CD4-positive, alpha-beta memory T cell (primary cell): ENCODE data around the gene FAM114A1. TPM values are rescaled to one million over a fixed set of nuclear protein-coding genes. Genes with fewer than 3 reads are reported as not detected.

Source experiments
- CTCF ChIA-PET: fragments of 350-600 bp; sonication (Branson Sonifier 250); formaldehyde crosslinking; loops from one replicate; lab custom pipeline; 2021; ENCODE audit warnings: inconsistent platforms; ENCODE audit not compliant: partially characterized antibody; lab: Charles Lee
- POLR2A ChIA-PET: fragments of 350-600 bp; sonication (Branson Sonifier 250); formaldehyde crosslinking; loops from one replicate; lab custom pipeline; 2021; ENCODE audit not compliant: partially characterized antibody; lab: Charles Lee
- DNase-seq, 5 donors: peaks; one replicate each; pipeline versions ENCODE4 v3.0.0 to v3.0.0-alpha.2; 2020 to 2022; ENCODE audit warnings: mixed read lengths in 1 of 5
- H3K27ac ChIP-seq: one replicate; pipeline ENCODE4 v1.7.0; 2013; ENCODE audit warnings: low read depth, low read length
- H3K27me3 ChIP-seq: 2 replicates; pipeline ENCODE4 v1.7.0; 2013; ENCODE audit warnings: mild to moderate bottlenecking, low read length, moderate library complexity; ENCODE audit not compliant: insufficient read depth
- H3K36me3 ChIP-seq: 2 replicates; pipeline ENCODE4 v1.7.0; 2013; ENCODE audit warnings: mild to moderate bottlenecking, low read length, moderate library complexity; ENCODE audit not compliant: insufficient read depth
- H3K4me1 ChIP-seq: 2 replicates; pipeline ENCODE4 v1.7.0; 2013; ENCODE audit warnings: mild to moderate bottlenecking, low read length, moderate library complexity; ENCODE audit not compliant: insufficient read depth
- H3K4me3 ChIP-seq, 2 donors: one replicate each; pipeline ENCODE4 v1.7.0; 2013; ENCODE audit warnings: low read length in 2 of 2, mild to moderate bottlenecking in 1 of 2
- H3K9me3 ChIP-seq, 2 donors: one replicate each; pipeline ENCODE4 v1.7.0; 2013; ENCODE audit warnings: low read length in 2 of 2, control low read depth in 1 of 2; ENCODE audit not compliant: control insufficient read depth in 1 of 2
- H3K27ac Mint-ChIP-seq, 7 donors: one replicate each; pipeline ENCODE4 v1.8.0; 2020 to 2021; ENCODE audit warnings: mixed read lengths in 7 of 7, mild to moderate bottlenecking in 6 of 7, inconsistent platforms in 3 of 7, moderate library complexity in 3 of 7
- H3K27me3 Mint-ChIP-seq, 2 donors: one replicate each; pipeline ENCODE4 v1.8.0; 2020 to 2021; ENCODE audit warnings: mixed read lengths in 2 of 2
- H3K36me3 Mint-ChIP-seq, 2 donors: one replicate each; pipeline ENCODE4 v1.8.0; 2020 to 2021; ENCODE audit warnings: mixed read lengths in 2 of 2, inconsistent platforms in 1 of 2, mild to moderate bottlenecking in 1 of 2
- H3K4me1 Mint-ChIP-seq, 4 donors: one replicate each; pipeline ENCODE4 v1.8.0; 2020 to 2021; ENCODE audit warnings: mixed read lengths in 4 of 4, mild to moderate bottlenecking in 1 of 4
- H3K4me3 Mint-ChIP-seq, 8 donors: one replicate each; pipeline ENCODE4 v1.8.0; 2020 to 2021; ENCODE audit warnings: mixed read lengths in 8 of 8, mild to moderate bottlenecking in 7 of 8, moderate library complexity in 6 of 8, inconsistent platforms in 3 of 8
- H3K9me3 Mint-ChIP-seq, 8 donors: one replicate each; pipeline ENCODE4 v1.8.0; 2020 to 2021; ENCODE audit warnings: mixed read lengths in 8 of 8, mild to moderate bottlenecking in 5 of 8, inconsistent platforms in 3 of 8, moderate library complexity in 1 of 8
- intact Hi-C: fragments of 100-400 bp; cut with micrococcal nuclease; formaldehyde crosslinking; loops from one replicate; pipeline ENCODE4 v1.15.1; 2023
- polyA plus RNA-seq, 2 donors: library from polyadenylated mRNA; unstranded; fragments of 300-500 nt; fragmentation: Illumina TruSeq; gene quantifications; one replicate each; pipeline ENCODE4 v1.2.3, GENCODE V29; 2021
- total RNA-seq, 2 experiments: library from RNA; stranded (reverse); gene quantifications; one replicate each; pipeline ENCODE4 v1.2.3, GENCODE V29; 2021

The FAM114A1 gene
- total and polyA plus RNA-seq, 4 experiments from 2014 or later = 0.09 to 0.64 (median 0.44) TPM; not detected in 1

GRCh38 chr4:38837334-38837733 is 30.3 kb upstream of the FAM114A1 start:
- Mint-ChIP-seq H3K36me3 (peaks cover 15 to 23% of the 10 kb centered on the region in 2 donors), H3K4me3 (peak overlapping the region in 5 of 8 donors; percentile 31 to 78 (median 70)), H3K4me1 (peaks cover 18 to 26% (median 24%) of the 10 kb centered on the region in 4 donors), H3K27ac (peak overlapping the region; percentile 5 to 82 (median 47)), H3K27me3 (no peaks in the 10 kb centered on the region), H3K9me3 (peaks cover 5 to 34% (median 20%) of the 10 kb centered on the region in 8 donors)
- POLR2A ChIA-PET = no interaction called here
- Histone ChIP-seq H3K4me1 (peaks cover 18% of the 10 kb centered on the region), H3K27ac (no peak overlapping the region), H3K27me3 (no peaks in the 10 kb centered on the region), H3K4me3 (no peak overlapping the region), H3K36me3 (no peaks in the 10 kb centered on the region), H3K9me3 (peaks cover 7 to 9% of the 10 kb centered on the region in 2 donors)
- intact Hi-C loops = no loop called here
- CTCF ChIA-PET = interaction anchor here (0.6 kb wide), 1 partner anchor 78 kb away, joined by 4 read pairs; no protein-coding TSS in a partner anchor
- no peak for DNase-seq

DNA sequence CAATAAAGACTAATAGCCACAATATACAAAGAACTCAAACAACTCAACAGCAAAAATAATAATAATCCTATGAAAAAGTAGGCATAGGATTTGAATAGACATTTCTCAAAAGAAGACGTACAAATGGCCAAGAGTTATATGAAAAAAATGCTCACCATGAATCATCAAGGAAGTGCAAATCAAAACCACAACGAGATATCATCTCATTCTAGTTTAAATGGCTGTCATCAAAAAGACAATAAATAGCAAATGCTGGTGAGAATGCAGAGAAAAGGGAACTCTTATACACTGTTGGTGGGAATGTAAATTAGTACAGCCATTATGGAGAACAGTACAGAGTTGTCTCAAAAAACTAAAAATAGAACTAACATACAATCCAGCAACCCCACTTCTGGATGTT is 29.8 kb upstream of the FAM114A1 start:
- ChIA-PET CTCF (no interaction called here), POLR2A (interaction anchor here (0.7 to 1.0 kb wide), 2 partner anchors 18 to 34 kb away, joined by 3 to 7 read pairs; partner anchors contain the start of gene TLR1)
- Mint-ChIP-seq H3K9me3 (peaks cover 5 to 34% (median 20%) of the 10 kb centered on the region in 8 donors), H3K27ac (peak overlapping the region in 6 of 7 donors; percentile 5 to 82 (median 58)), H3K27me3 (no peaks in the 10 kb centered on the region), H3K4me3 (peak overlapping the region in 7 of 8 donors; percentile 4 to 78 (median 59)), H3K4me1 (peaks cover 18 to 26% (median 22%) of the 10 kb centered on the region in 4 donors), H3K36me3 (peaks cover 15 to 28% of the 10 kb centered on the region in 2 donors)
- no peak overlapping the region for H3K4me3 ChIP-seq
- DNase-seq = peak in 4 of 5 donors; percentile 50 to 64 (median 60)
- H3K9me3 ChIP-seq = peaks cover 7 to 9% of the 10 kb centered on the region in 2 donors
- intact Hi-C loops = loop anchor here (1.0 kb wide), 1 partner anchor 18 kb away; the partner anchor contains the start of gene TLR6
- no peaks in the 10 kb centered on the region for H3K27me3 ChIP-seq
- H3K4me1 ChIP-seq = peaks cover 18% of the 10 kb centered on the region
- H3K27ac ChIP-seq = no peak overlapping the region
- no peaks in the 10 kb centered on the region for H3K36me3 ChIP-seq

DNA sequence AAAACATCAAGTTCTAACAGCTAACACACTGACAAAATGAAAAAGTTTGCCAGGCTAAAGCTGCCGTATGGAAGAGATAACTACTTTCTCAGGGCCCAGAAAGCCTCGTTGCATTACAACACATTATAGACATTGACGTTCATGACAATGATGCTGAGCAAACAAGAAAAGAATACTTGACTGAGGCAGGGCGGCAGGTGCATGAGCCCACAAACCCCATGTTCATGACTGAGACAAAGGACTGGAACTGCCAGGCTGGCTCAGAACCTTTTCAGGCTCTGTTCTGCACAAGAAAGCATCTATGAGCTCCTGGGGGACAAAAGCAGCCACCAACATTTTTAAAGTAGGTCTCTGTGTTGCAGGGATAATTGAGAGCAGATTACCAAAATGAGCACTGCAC is 24.6 kb upstream of the FAM114A1 start:
- Mint-ChIP-seq H3K27me3 (no peaks in the 10 kb centered on the region), H3K27ac (no peak overlapping the region), H3K4me1 (peaks cover 12 to 18% (median 13%) of the 10 kb centered on the region in 4 donors), H3K4me3 (no peak overlapping the region), H3K36me3 (peaks cover 7 to 28% of the 10 kb centered on the region in 2 donors), H3K9me3 (peaks cover 0 to 5% (median 0%) of the 10 kb centered on the region in 8 donors)
- no peak for DNase-seq
- ChIA-PET CTCF (interaction anchor here (0.8 to 2.7 kb wide), 2 partner anchors 18 to 83 kb away, joined by 3 to 10 read pairs; no protein-coding TSS in a partner anchor), POLR2A (no interaction called here)
- no peak overlapping the region for H3K4me3 ChIP-seq
- no peaks in the 10 kb centered on the region for H3K27me3 ChIP-seq
- H3K36me3 ChIP-seq = no peaks in the 10 kb centered on the region
- H3K9me3 ChIP-seq = no peaks in the 10 kb centered on the region
- H3K27ac ChIP-seq = no peak overlapping the region
- peaks cover 8% of the 10 kb centered on the region for H3K4me1 ChIP-seq
- intact Hi-C loops = no loop called here

DNA sequence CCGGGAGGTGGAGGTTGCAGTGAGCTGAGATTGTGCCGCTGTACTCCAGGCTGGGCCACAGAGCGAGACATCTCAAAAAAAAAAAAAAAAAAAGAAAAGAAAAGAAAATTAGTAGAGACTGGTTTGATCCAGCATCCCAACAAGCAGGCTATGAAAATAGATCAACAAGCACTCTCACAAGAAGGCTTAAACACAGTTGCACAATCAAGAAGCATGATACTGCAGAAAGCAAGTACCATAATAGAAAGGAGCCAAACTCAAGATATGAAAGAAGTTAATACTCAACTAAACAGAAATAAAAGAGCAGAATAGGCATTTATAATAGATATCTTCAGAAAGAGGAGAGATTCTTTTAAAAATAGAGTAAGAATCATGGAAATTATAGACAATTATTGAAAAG is 21.6 kb upstream of the FAM114A1 start:
- intact Hi-C loops = no loop called here
- Histone ChIP-seq H3K9me3 (no peaks in the 10 kb centered on the region), H3K4me1 (no peaks in the 10 kb centered on the region), H3K27me3 (no peaks in the 10 kb centered on the region), H3K27ac (no peak overlapping the region), H3K36me3 (no peaks in the 10 kb centered on the region), H3K4me3 (no peak overlapping the region)
- Mint-ChIP-seq H3K4me1 (peaks cover 0 to 6% (median 4%) of the 10 kb centered on the region in 4 donors), H3K4me3 (no peak overlapping the region), H3K9me3 (peaks cover 0 to 26% (median 18%) of the 10 kb centered on the region in 8 donors), H3K27ac (peak overlapping the region in 1 of 7 donors; percentile 11), H3K36me3 (peaks cover 15 to 43% of the 10 kb centered on the region in 2 donors), H3K27me3 (no peaks in the 10 kb centered on the region)
- CTCF ChIA-PET = interaction anchor here (1.4 to 1.9 kb wide), 2 partner anchors 10 to 15 kb away, joined by 4 to 11 read pairs; no protein-coding TSS in a partner anchor
- POLR2A ChIA-PET = interaction anchor here (1.4 kb wide), 1 partner anchor 9 kb away, joined by 3 read pairs; no protein-coding TSS in a partner anchor
- DNase-seq = no peak

DNA sequence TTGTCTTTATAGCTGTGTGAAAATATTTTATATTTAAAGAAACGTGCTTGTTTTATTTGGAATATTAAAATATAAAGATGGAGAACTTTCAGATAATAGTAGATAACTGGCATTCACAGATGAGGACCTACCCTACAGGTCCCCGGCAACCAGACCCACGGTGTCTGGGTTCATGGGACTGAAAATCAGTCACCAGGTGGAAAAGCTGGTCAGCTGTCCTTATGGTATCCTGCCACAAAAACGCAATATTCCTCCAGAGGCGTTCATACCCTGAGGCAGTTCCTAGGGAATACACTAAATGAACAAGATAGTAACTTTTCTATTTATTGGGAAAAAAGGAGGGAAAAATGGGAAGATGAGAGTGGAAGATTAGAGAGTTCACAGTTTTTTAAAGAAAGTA is 12.1 kb upstream of the FAM114A1 start:
- DNase-seq = no peak
- CTCF ChIA-PET = interaction anchor here (0.8 to 4.1 kb wide), 14 partner anchors 9 to 676 kb away, joined by 3 to 90 read pairs (median 4); partner anchors contain the start of genes TLR1 and TLR10
- peak overlapping the region in 6 of 7 donors; percentile 12 to 87 (median 82) for H3K27ac Mint-ChIP-seq
- no peak overlapping the region for H3K4me3 ChIP-seq
- H3K27me3 Mint-ChIP-seq = no peaks in the 10 kb centered on the region
- POLR2A ChIA-PET = interaction anchor here (0.8 to 1.7 kb wide), 10 partner anchors 9 to 201 kb away, joined by 3 to 24 read pairs (median 4); partner anchors contain the start of genes TLR1 and TLR10
- no peaks in the 10 kb centered on the region for H3K9me3 ChIP-seq
- H3K4me1 ChIP-seq = peaks cover 30% of the 10 kb centered on the region
- intact Hi-C loops = loop anchor here (5.0 kb wide), 1 partner anchor 678 kb away; no protein-coding TSS in a partner anchor
- peaks cover 17 to 30% (median 26%) of the 10 kb centered on the region in 4 donors for H3K4me1 Mint-ChIP-seq
- H3K36me3 Mint-ChIP-seq = peaks cover 0 to 4% of the 10 kb centered on the region in 2 donors
- no peaks in the 10 kb centered on the region for H3K27me3 ChIP-seq
- H3K27ac ChIP-seq = no peak overlapping the region
- H3K9me3 Mint-ChIP-seq = peaks cover 0 to 14% (median under 1%) of the 10 kb centered on the region in 8 donors
- peak overlapping the region; percentile 74 to 87 (median 81) for H3K4me3 Mint-ChIP-seq
- H3K36me3 ChIP-seq = no peaks in the 10 kb centered on the region

DNA sequence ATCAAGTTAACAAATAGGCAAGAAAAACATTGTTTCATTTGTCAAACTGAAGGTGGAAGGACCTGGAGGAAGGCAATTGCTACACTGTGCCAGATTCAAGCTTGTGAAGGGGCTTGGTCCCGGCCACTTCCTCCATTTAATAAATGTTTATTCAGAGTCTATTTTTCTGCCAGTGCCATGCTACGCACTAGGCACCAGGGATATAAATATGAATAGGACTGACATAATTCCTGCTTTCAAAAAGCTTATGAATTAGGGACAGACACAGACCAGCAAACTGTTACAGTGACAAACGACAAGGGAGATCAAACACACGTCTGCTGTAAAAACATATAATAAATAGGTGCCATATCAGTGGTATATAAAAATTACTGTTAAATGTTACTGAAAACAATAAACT is 11.6 kb upstream of the FAM114A1 start:
- Histone ChIP-seq H3K4me3 (peak overlapping the region; percentile 4 to 43), H3K4me1 (peaks cover 30% of the 10 kb centered on the region), H3K27ac (peak overlapping the region; percentile 33), H3K36me3 (no peaks in the 10 kb centered on the region), H3K9me3 (no peaks in the 10 kb centered on the region), H3K27me3 (no peaks in the 10 kb centered on the region)
- ChIA-PET POLR2A (interaction anchor here (0.8 to 1.7 kb wide), 12 partner anchors 9 to 202 kb away, joined by 3 to 24 read pairs (median 4); partner anchors contain the start of genes TLR1 and TLR10), CTCF (interaction anchor here (0.8 to 4.1 kb wide), 15 partner anchors 9 to 793 kb away, joined by 3 to 90 read pairs (median 4); partner anchors contain the start of genes TLR1 and TLR10)
- H3K4me3 Mint-ChIP-seq = peak overlapping the region; percentile 74 to 87 (median 81)
- H3K27me3 Mint-ChIP-seq = no peaks in the 10 kb centered on the region
- peaks cover 23 to 35% (median 31%) of the 10 kb centered on the region in 4 donors for H3K4me1 Mint-ChIP-seq
- peak overlapping the region; percentile 79 to 88 (median 84) for H3K27ac Mint-ChIP-seq
- no peak for DNase-seq
- H3K9me3 Mint-ChIP-seq = peaks cover 0 to 13% (median 0%) of the 10 kb centered on the region in 8 donors
- intact Hi-C loops = loop anchor here (1.0 to 5.0 kb wide), 6 partner anchors 18 to 794 kb away; partner anchors contain the start of genes TLR1 and TLR10
- peaks cover 0 to 4% of the 10 kb centered on the region in 2 donors for H3K36me3 Mint-ChIP-seq
